SU-DHL-6 (cell line): ENCODE data around the gene PDE6A.

Source experiments
- H2AFZ ChIP-seq: fragments of 200-600 bp; sonication (generic); 2 replicates; pipeline ENCODE4 v1.6.1; 2014; ENCODE audit warnings: low read depth, mild to moderate bottlenecking, moderate library complexity, mixed read lengths, antibody characterized with exemption, low read length; ENCODE audit not compliant: severe bottlenecking
- H3F3A ChIP-seq: fragments of 200-600 bp; shearing (Covaris generic); 2 replicates; pipeline ENCODE4 v1.6.0; 2016; ENCODE audit warnings: antibody characterized with exemption, mild to moderate bottlenecking; ENCODE audit not compliant: insufficient read depth
- H3K27ac ChIP-seq: fragments of 200-600 bp; sonication (generic); 2 replicates; pipeline ENCODE4 v1.5.1; 2016; ENCODE audit warnings: low read depth, mild to moderate bottlenecking, low read length, moderate library complexity, mixed read lengths
- H3K27me3 ChIP-seq: fragments of 200-600 bp; sonication (generic), shearing (Covaris generic); 2 replicates; pipeline ENCODE4 v1.6.0; 2014; ENCODE audit warnings: mild to moderate bottlenecking, low read length
- H3K36me3 ChIP-seq: fragments of 200-600 bp; sonication (generic); 2 replicates; pipeline ENCODE4 v1.6.1; 2014; ENCODE audit warnings: mild to moderate bottlenecking, low read length, mixed read lengths
- H3K4me2 ChIP-seq: fragments of 300-600, 200-600 bp; shearing (Covaris generic), sonication (generic); 2 replicates; pipeline ENCODE4 v1.6.0; 2014; ENCODE audit warnings: low read length, low read depth, mild to moderate bottlenecking; ENCODE audit not compliant: poor library complexity, severe bottlenecking
- H3K4me3 ChIP-seq: fragments of 200-600 bp; sonication (generic); 2 replicates; pipeline ENCODE4 v1.5.1; 2014; ENCODE audit warnings: antibody characterized with exemption, low read length, mild to moderate bottlenecking, mixed read lengths; ENCODE audit not compliant: insufficient read depth, poor library complexity, severe bottlenecking
- H3K79me2 ChIP-seq: fragments of 200-600 bp; sonication (generic); 2 replicates; pipeline ENCODE4 v1.6.1; 2014; ENCODE audit warnings: mild to moderate bottlenecking, low read length, moderate library complexity; ENCODE audit not compliant: insufficient read depth
- H3K9ac ChIP-seq: fragments of 200-600 bp; sonication (generic); 2 replicates; pipeline ENCODE4 v1.7.0; 2014; ENCODE audit warnings: mild to moderate bottlenecking, low read length
- H3K9me2 ChIP-seq: fragments of 200-600 bp; sonication (generic); replicated peaks from 2 replicates; pipeline ENCODE4 v1.6.1; 2014; ENCODE audit warnings: low read length; ENCODE audit not compliant: insufficient read depth
- H3K9me3 ChIP-seq: fragments of 200-600 bp; sonication (generic); 2 replicates; pipeline ENCODE4 v1.6.1; 2014; ENCODE audit warnings: low read length, mixed read lengths; ENCODE audit not compliant: insufficient read depth
- H4K20me1 ChIP-seq: fragments of 200-600 bp; sonication (generic); 2 replicates; pipeline ENCODE4 v1.6.1; 2014; ENCODE audit warnings: low read depth, mild to moderate bottlenecking, antibody characterized with exemption, low read length, moderate library complexity, mixed read lengths
- EZH2phosphoT487 ChIP-seq: fragments of 200-600 bp; sonication (generic), shearing (Covaris generic); conservative IDR thresholded peaks from 2 replicates; pipeline ENCODE4 v1.6.1; 2018; ENCODE audit warnings: mild to moderate bottlenecking, antibody characterized with exemption, low read length, moderate library complexity, mixed read lengths
- TF ChIP-seq, protein P1 (sequence below): fragments of 200-600 bp; sonication (generic); IDR thresholded peaks from one replicate; pipeline ENCODE4 v1.5.1; 2017; ENCODE audit warnings: antibody characterized with exemption, mild to moderate bottlenecking, low read length, moderate library complexity; ENCODE audit not compliant: insufficient read depth, poor library complexity, severe bottlenecking

Gene PDE6A

DNA sequence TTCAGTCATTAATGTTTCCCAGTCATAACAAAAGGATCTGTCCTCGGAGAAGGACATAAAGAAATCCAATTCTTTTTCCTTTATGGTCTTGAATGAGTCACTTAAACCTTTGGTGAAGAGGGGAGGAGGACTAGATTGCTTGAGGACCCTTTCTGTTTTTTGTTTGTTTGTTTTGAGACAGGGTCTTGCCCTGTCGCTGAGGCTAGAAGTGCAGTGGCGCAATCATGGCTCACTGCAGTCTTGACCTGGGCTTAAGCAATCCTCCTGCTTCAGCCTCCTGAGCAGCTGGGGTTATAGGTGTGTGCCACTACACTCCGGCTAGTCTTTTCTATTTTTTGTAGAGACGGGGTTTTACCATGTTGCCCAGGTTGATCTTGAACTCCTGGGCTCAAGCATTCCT lies 43.5 kb upstream of the PDE6A start:
- Histone ChIP-seq H3F3A (no peaks in the 10 kb centered on the region), H3K9me3 (no peaks in the 10 kb centered on the region), H2AFZ (no peak overlapping the region), H3K27ac (no peak overlapping the region), H4K20me1 (no peaks in the 10 kb centered on the region), H3K4me3 (no peak overlapping the region), H3K9ac (no peak overlapping the region), H3K36me3 (no peaks in the 10 kb centered on the region), H3K27me3 (no peaks in the 10 kb centered on the region), H3K9me2 (no peaks in the 10 kb centered on the region), H3K79me2 (no peaks in the 10 kb centered on the region), H3K4me2 (no peak overlapping the region)
- TF ChIP-seq, protein P1, sequence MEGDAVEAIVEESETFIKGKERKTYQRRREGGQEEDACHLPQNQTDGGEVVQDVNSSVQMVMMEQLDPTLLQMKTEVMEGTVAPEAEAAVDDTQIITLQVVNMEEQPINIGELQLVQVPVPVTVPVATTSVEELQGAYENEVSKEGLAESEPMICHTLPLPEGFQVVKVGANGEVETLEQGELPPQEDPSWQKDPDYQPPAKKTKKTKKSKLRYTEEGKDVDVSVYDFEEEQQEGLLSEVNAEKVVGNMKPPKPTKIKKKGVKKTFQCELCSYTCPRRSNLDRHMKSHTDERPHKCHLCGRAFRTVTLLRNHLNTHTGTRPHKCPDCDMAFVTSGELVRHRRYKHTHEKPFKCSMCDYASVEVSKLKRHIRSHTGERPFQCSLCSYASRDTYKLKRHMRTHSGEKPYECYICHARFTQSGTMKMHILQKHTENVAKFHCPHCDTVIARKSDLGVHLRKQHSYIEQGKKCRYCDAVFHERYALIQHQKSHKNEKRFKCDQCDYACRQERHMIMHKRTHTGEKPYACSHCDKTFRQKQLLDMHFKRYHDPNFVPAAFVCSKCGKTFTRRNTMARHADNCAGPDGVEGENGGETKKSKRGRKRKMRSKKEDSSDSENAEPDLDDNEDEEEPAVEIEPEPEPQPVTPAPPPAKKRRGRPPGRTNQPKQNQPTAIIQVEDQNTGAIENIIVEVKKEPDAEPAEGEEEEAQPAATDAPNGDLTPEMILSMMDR = no peak
- TF ChIP-seq EZH2phosphoT487 = no peak

DNA sequence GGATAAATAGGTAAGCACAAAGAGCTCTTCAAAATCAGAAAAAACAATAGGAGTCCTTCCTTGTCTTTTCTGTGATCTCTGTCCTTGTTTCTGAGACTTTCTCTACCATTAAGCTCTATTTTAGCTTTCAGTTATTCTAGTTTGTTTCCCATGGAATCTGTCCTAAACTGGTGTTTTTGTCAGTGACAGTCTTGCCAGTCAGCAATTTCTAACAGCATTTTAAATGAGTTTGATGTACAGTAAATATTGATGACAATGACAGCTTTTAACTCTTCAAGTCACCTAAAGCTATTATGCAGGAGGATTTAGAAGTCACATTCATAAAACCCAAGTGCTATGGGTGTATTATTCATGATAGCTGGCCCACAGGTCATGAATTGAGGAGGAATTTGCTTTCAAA lies 37.9 kb upstream of the PDE6A start:
- no peak overlapping the region for H3K9ac ChIP-seq
- no peaks in the 10 kb centered on the region for H3F3A ChIP-seq
- H2AFZ ChIP-seq = no peak overlapping the region
- no peaks in the 10 kb centered on the region for H3K79me2 ChIP-seq
- no peaks in the 10 kb centered on the region for H3K9me2 ChIP-seq
- H3K27me3 ChIP-seq = no peaks in the 10 kb centered on the region
- H3K4me2 ChIP-seq = no peak overlapping the region
- H3K27ac ChIP-seq = no peak overlapping the region
- H4K20me1 ChIP-seq = no peaks in the 10 kb centered on the region
- H3K4me3 ChIP-seq = no peak overlapping the region
- H3K9me3 ChIP-seq = no peaks in the 10 kb centered on the region
- H3K36me3 ChIP-seq = peaks cover 10% of the 10 kb centered on the region
- TF ChIP-seq, protein P1 = no peak
- TF ChIP-seq EZH2phosphoT487 = no peak

GRCh38 chr5:149981206-149981605 lies 36.6 kb upstream of the PDE6A start:
- H3K9me2 ChIP-seq = no peaks in the 10 kb centered on the region
- H3K36me3 ChIP-seq = peaks cover 10% of the 10 kb centered on the region
- H3K4me3 ChIP-seq = no peak overlapping the region
- no peaks in the 10 kb centered on the region for H3K79me2 ChIP-seq
- no peaks in the 10 kb centered on the region for H4K20me1 ChIP-seq
- no peak overlapping the region for H3K9ac ChIP-seq
- no peaks in the 10 kb centered on the region for H3K9me3 ChIP-seq
- no peaks in the 10 kb centered on the region for H3K27me3 ChIP-seq
- H3K4me2 ChIP-seq = no peak overlapping the region
- TF ChIP-seq EZH2phosphoT487 = no peak
- TF ChIP-seq, protein P1 = no peak
- no peaks in the 10 kb centered on the region for H3F3A ChIP-seq
- H3K27ac ChIP-seq = no peak overlapping the region
- H2AFZ ChIP-seq = no peak overlapping the region
